SK-N-SH (cell line): ENCODE data around the gene PPP1R11.

Experiments
- CTCF ChIP-seq: fragments of 200-600 bp; sonication (generic); IDR thresholded peaks from 2 replicates; pipeline ENCODE4 v1.6.1; 2017; ENCODE audit warnings: antibody characterized with exemption, mild to moderate bottlenecking, moderate library complexity
- POLR2AphosphoS5 ChIP-seq: IDR thresholded peaks from 2 replicates; pipeline ENCODE4 v1.6.1; 2012; ENCODE audit warnings: low read depth, low read length
- RAD21 ChIP-seq: IDR thresholded peaks from 2 replicates; pipeline ENCODE4 v1.6.1; 2012; ENCODE audit warnings: mild to moderate bottlenecking, low read length
- TAF1 ChIP-seq: IDR thresholded peaks from 2 replicates; pipeline ENCODE4 v1.6.1; 2012; ENCODE audit warnings: low read depth, mild to moderate bottlenecking, low read length, moderate library complexity, borderline replicate concordance
- USF1 ChIP-seq: IDR thresholded peaks from 2 replicates; pipeline ENCODE4 v1.4.0; 2012; ENCODE audit warnings: low read depth, borderline replicate concordance
- ZBTB33 ChIP-seq: IDR thresholded peaks from 2 replicates; pipeline ENCODE4 v1.4.0; 2012; ENCODE audit warnings: low read depth, borderline replicate concordance

- TF ChIP-seq TAF1 (no peak), CTCF (peak; percentile 45), USF1 (no peak), POLR2AphosphoS5 (no peak), RAD21 (no peak), ZBTB33 (no peak)
Measured at GRCh38 chr6:30075790-30076732, 9.1 kb downstream of the PPP1R11 start.
